HG03571 (cell line): ENCODE measurements around the gene ECHS1.
"Not testable (repeated sequence)": the region's sequence is repeated elsewhere in the genome, so short reads cannot be mapped to it uniquely, and the experiment has no call there.

Source experiments
- ATAC-seq: cut with Tn5 transposase; IDR thresholded peaks from one replicate; pipeline ENCODE4 v1.9.1; 2021; ENCODE audit not compliant: unreplicated experiment

The ECHS1 gene

GRCh38 chr10:133379152-133379800 lies 6.1 kb upstream of the ECHS1 start, which contains the start of gene PAOX:
TSS of gene PAOX (plus strand) at chr10:133379262. CDS start at chr10:133379317, 55 bp downstream.
- ATAC-seq, result peak; percentile 43

DNA sequence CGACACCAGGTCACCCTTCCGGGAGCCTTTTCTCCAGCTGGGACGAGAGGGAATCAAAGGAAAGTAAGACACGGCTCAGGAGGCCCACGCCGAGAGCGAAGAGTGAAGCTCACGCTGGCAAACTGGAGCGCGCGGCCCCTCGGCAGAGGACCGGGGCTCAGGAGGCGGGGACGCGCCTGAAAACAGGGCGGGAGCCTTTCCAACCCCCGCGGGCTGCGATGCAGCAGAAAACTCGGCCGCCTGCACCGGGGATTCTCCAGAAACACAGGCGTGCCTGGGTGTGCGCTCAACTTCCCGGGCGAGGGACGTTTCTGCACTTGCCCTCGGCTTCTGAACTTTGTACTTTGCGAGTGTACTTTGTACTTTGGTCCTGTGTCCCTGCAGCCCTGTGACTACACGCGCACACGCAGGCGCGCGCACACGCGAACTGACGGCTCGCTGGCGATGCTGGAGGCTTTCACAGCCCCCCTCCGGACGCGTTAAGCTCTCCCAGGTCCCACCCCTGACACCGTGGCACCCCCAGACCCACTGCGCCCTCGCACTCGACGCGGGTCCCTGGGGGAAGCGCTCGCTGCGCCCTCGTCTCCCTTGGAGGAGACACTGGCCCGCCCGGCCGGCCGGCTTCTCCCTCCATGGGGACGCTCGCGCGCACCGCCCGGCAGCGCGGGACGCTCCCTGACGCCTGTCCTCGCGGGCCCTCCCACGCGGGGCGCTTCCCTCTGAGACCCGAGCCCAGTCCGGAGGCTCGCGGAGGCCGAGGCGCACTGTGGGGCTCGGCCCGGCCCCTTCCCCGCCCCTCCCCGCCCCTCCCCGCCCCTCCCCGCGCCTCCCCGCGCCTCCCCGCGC lies 5.3 kb upstream of the ECHS1 start:
- ATAC-seq, result peak; percentile 35

DNA sequence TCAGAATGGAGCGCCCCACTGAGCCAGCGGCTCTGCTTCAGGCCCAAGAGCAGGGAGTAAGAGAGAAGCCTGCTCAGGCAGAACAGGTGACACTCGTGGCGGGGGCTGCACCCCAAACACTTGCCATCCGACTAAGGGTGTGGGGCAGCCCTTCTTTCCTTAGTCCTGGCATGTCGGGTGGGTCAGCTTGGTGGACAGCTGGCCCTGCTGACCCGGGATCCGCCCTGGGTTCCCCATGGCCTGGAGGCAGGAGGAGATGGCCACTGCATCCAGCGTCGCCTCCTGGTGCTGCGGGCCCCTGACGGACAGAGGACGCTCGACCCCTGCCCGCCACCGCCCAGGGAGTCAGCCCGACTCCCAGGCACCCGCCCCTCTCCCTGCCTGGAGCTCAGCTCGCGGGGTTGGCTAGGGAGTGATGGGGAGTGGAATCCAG lies 4.7 kb upstream of the ECHS1 start:
- ATAC-seq, result no peak

DNA sequence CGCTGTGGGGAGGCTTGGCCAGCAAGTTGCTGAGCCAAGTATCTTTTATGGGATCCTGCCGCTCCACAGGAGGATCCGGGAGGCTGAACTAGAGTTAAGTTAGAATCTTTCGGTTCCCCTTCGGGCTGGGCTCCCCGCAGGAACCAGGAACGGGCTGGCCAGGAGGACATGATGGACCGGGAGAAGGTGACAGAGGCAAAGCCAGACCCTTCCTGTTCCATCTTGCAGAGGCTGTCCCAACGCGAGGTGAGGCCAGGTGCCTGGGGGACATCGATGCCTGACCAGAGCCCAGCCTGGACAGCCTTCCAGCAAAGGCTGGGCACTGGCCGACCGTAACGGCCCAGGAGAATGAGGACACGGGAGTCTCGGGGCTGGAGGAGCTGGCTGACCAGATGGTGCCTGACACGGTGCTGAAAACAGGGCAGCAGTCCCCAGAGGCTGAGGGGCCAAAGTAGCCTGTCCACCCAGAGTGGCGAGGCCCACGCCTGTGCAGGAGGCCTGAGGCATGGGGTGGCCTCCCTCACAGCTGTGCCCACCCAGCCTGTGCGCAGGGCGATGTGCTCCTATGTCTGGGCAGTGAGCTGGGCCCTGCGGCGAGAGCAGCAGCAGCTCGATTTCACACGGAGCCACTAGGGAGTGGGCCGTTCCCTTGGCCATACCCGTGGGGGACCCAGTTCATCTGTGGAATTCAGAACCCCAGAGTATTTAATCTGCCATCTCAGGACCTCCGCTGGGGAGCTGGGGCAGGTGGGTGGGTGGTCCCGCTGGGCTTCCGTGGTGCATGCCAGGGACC lies 4.1 kb upstream of the ECHS1 start:
- no peak for ATAC-seq

DNA sequence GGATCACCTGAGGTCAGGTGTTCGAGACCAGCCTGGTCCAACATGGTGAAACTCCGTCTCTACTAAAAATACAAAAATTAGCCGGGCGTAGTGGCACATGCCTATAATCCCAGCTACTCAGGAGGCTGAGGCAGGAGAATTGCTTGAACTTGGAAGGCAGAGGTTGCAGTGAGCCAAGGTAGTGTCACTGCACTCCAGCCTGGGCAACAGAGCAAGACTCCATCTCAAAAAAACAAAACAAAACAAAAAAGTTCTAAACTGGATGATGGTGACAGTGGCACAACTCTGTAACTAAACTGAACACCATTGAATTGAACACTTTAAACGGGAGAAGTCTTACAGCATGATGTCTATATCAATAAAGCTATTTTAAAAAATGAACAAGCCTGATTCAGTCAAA lies 3.0 kb upstream of the ECHS1 start:
- ATAC-seq, result not testable (repeated sequence)

- no peak for ATAC-seq
Measured at GRCh38 chr10:133375357-133376115, 2.4 kb upstream of the ECHS1 start.

GRCh38 chr10:133372507-133372906 lies 647 bp downstream of the ECHS1 start:
- no peak for ATAC-seq

GRCh38 chr10:133370030-133370786 lies 2.9 kb downstream of the ECHS1 start:
- no peak for ATAC-seq

- no peak for ATAC-seq
Measured at GRCh38 chr10:133368153-133368552, 5.0 kb downstream of the ECHS1 start.

DNA sequence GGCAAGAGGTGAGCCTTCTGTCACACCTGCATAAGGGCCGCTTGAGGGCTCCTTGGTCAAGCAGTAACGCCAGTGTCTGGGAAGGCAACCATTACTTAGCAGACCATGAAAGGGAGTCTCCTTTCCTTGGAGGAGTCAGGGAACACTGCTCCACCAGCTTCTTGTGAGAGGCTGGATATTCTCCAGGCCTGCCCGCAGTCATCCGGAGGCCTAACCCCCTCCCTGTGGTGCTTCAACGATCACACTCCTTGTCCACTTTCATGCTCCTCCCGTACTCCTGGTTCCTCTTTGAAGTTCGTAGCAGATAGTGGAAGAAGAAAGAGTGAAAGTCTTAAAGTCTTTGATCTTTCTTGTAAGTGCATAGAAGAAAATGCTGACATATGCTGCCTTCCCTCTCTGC lies 5.7 kb downstream of the ECHS1 start:
- ATAC-seq, result not testable (repeated sequence)

- ATAC-seq, result no peak
Measured at GRCh38 chr10:133366751-133367150, 6.4 kb downstream of the ECHS1 start.

DNA sequence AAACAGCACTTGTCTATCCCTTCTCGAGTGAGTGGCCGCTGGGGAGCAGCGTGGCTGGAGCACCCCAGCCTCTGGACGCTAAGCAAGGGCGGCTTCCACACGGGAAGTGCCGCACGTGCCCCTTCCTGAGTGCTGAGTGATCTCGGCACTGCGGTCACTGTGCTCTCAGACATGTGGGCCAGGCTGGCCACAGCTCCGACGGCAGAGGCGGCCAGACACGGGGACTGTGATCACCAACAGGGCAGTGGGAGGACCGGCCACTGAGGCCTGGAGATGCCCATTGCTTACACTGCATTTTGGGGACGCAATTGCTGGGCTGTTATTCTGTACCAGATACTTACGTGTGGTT lies 7.0 kb downstream of the ECHS1 start:
- no peak for ATAC-seq

GRCh38 chr10:133365461-133366129 lies 7.6 kb downstream of the ECHS1 start:
- ATAC-seq, result no peak

DNA sequence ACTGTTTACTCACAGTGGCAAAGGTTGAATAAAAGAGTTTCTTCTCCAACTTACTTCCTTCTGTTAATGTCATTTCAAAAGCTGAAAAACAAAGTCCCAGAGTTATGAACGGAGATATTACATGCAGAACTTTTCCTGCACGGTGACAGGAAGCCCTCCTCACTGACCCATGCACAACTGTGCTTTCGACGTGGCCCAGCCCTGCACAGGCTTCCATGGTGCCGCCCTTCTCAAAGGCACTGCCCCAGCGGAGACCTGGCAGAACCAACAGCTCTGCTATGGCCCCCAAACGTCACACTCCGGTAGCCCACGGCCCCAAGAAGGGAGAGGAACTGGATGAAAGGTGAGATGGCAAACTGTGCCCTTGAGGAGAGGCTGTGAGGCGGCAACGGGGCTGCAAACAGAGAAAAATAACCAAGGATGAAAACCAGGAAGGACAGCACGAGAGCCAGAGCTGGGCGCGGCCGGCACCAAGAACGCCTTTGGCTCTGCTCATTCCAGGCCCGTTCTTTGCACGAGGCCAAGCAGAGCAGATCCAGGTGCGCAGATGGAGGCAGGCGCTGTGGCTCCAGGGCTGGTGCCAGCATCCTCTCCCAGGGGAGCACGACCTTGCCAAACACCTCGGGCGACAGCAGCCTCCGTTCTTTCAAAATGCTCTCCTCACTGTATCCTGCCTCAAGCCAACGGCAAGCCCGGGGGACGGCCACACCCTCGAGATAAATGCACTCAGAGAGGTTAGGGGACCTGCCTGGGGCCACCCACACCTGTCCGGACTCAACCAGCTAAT lies 8.3 kb downstream of the ECHS1 start:
- ATAC-seq, result no peak

DNA sequence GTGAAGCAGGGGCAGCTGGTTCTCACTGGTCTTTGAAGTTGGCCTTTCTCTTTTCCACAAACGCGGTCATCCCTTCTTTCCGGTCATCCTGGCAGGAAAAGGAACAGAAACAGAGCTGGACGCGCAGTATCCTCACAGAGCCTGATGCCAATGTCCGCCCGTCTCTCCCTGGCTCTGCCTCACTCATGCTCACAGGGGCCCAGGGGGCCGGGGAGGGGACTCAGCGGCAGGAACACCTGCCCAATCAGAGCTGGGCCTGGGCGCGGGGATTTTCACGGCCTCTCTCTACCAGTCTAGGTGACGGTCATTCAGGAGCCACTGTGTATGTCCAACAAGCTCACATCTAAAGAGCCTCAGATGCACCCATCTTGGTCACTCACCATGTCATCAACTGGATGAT lies 10.3 kb downstream of the ECHS1 start:
- no peak for ATAC-seq

DNA sequence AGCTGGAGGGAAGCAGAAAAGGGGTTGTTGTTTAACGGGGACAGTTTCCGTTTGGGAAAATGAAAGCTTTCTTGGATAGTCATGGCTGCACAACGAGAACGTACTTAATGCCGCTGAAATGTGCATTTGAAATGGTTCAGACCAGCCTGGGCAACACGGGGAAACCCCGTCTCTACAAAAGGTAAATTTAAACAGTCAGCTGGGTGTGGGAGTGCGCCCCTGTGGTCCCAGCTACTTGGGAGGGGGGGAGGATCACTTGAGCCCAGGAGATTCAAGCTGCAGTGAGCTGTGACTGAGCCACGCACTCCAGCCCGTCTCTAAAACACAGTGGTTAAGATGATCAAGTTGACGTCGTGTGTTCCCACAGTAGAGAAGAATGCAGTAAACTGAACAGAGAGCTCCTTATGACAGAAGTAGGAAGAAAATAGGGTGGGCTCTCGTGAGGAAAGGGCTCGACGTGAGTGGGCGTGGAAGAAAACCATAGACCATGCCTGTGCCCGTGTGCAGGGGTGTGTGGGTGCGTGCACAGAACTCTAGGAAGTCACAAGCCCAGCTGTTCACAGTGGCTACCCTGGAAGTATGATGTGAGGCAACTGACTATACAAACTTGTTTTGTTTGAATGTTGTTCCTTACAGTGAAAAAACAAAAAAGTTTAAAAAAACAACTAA lies 11.2 kb downstream of the ECHS1 start:
- ATAC-seq, result no peak

DNA sequence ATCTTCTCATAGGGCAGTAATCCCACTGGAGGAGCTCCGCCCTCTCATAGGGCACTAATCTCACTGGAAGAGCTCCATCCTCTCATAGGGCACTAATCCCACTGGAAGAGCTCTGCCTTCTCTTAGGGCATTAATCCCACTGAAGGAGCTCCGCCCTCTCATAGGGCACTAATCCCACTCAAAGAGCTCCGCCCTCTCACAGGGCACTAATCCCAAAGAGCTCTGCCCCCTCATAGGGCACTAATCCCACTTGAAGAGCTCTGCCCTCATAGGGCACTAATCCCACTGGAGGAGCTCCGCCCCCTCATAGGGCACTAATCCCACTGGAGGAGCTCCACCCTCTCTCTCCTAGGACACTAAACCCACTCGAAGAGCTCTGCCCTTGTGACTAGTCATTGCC lies 11.9 kb downstream of the ECHS1 start:
- ATAC-seq, result no peak

GRCh38 chr10:133359972-133360610 lies 13.1 kb downstream of the ECHS1 start:
- no peak for ATAC-seq
